ENCODE data around the gene ELMO2.
A peak's percentile ranks its signal among the peaks of the same experiment; 100 is the strongest.

ELMO2 gene

GRCh38 chr20:46331611-46332361 is 74.6 kb downstream of the ELMO2 start:
- ChIA-PET CTCF (interaction anchor here (0.5 to 10.7 kb wide), 6 partner anchors 16 to 199 kb away, joined by 3 to 82 read pairs (median 8); no protein-coding TSS in a partner anchor), POLR2A (ENCODE audit: low non-redundant PET) (no interaction called here)
- TF ChIP-seq, protein P1, sequence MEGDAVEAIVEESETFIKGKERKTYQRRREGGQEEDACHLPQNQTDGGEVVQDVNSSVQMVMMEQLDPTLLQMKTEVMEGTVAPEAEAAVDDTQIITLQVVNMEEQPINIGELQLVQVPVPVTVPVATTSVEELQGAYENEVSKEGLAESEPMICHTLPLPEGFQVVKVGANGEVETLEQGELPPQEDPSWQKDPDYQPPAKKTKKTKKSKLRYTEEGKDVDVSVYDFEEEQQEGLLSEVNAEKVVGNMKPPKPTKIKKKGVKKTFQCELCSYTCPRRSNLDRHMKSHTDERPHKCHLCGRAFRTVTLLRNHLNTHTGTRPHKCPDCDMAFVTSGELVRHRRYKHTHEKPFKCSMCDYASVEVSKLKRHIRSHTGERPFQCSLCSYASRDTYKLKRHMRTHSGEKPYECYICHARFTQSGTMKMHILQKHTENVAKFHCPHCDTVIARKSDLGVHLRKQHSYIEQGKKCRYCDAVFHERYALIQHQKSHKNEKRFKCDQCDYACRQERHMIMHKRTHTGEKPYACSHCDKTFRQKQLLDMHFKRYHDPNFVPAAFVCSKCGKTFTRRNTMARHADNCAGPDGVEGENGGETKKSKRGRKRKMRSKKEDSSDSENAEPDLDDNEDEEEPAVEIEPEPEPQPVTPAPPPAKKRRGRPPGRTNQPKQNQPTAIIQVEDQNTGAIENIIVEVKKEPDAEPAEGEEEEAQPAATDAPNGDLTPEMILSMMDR (conservative IDR thresholded peaks at IDR 0.05; ENCODE audit: low read depth): no peak
- H3K27ac ChIP-seq: peak overlapping the region; percentile 86
- no peak for DNase-seq (ENCODE audit: low spot score)

DNA sequence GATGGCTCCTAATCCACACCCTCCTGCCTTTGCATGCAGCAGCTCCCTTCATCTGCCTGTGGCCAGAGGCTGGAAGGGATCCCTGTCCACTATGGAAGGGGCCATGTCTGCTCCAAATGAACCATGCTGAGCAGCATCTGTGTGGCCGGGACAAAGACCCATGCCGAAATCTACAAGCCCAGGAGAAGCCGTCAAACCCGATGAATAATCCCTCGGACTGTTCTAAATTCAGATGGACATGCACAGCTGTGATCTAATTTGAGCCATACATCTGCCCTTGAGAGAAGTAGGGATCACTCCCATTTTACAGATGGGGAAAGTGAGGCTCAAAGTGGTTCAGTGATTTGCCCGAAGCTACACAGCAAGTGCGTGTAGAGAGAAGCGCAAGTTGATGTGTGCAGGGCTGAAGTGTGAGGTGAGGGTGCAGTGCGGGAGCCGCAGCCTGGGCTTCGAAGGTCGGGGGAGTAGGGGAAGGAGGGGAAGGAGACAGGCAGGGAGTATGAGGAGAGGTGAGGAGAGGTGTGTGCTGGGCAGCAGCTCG is 75.5 kb downstream of the ELMO2 start:
- TF ChIP-seq, protein P1 (conservative IDR thresholded peaks at IDR 0.05; ENCODE audit: low read depth): no peak
- ChIA-PET CTCF (interaction anchor here (1.2 to 10.7 kb wide), 3 partner anchors 12 to 24 kb away, joined by 3 to 82 read pairs (median 8); no protein-coding TSS in a partner anchor), POLR2A (ENCODE audit: low non-redundant PET) (no interaction called here)
- no peak for DNase-seq (ENCODE audit: low spot score)
- peak overlapping the region; percentile 86 for H3K27ac ChIP-seq

DNA sequence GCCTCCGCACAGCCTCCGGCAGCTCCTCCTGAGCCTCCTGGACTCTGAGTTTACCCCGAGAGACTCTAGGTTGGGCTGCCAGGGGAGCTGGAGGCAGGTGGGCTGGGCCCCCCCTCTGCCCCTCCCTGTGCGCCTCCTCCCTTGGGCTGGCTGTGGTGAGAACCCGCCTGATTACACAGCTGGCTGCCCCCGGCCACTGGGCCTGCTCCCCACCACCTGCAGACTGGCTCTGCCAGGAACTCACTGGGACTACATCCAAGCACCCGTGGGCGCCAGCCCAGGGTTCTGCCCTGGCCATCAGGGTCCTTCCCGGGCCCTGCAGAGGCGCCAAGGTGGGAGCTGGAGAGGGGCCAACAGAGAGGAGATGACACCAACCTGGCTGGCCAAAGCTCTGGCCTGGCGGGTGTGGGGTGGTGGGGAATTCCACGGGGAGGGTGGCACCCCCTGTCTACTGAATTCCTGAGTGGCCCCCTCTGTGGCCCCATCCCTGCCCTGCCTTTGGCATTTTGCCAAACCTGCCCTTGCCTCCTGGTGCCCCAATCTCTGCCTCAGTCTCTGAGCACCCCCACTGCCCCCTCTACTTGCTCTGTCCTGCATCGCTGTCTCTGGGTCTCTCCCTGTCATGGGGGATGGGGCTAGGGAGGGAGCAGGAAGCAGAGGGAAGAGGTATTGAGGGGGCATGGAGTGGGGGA is 76.2 kb downstream of the ELMO2 start:
- DNase-seq (ENCODE audit: low spot score): no peak
- POLR2A ChIA-PET (ENCODE audit: low non-redundant PET): interaction anchor here (0.8 kb wide), 1 partner anchor 15 kb away, joined by 12 read pairs; no protein-coding TSS in a partner anchor
- H3K27ac ChIP-seq: peak overlapping the region; percentile 86
- TF ChIP-seq, protein P1 (conservative IDR thresholded peaks at IDR 0.05; ENCODE audit: low read depth): no peak
- CTCF ChIA-PET: interaction anchor here (1.2 to 10.7 kb wide), 3 partner anchors 12 to 23 kb away, joined by 3 to 82 read pairs (median 8); no protein-coding TSS in a partner anchor

- ChIA-PET CTCF (interaction anchor here (0.6 to 1.5 kb wide), 2 partner anchors 21 to 22 kb away, joined by 4 read pairs; no protein-coding TSS in a partner anchor), POLR2A (ENCODE audit: low non-redundant PET) (no interaction called here)
- H3K27ac ChIP-seq: no peak overlapping the region
- DNase-seq (ENCODE audit: low spot score): no peak
- TF ChIP-seq, protein P1 (conservative IDR thresholded peaks at IDR 0.05; ENCODE audit: low read depth): no peak
Observed at GRCh38 chr20:46328200-46328882, 78.1 kb downstream of the ELMO2 start.

DNA sequence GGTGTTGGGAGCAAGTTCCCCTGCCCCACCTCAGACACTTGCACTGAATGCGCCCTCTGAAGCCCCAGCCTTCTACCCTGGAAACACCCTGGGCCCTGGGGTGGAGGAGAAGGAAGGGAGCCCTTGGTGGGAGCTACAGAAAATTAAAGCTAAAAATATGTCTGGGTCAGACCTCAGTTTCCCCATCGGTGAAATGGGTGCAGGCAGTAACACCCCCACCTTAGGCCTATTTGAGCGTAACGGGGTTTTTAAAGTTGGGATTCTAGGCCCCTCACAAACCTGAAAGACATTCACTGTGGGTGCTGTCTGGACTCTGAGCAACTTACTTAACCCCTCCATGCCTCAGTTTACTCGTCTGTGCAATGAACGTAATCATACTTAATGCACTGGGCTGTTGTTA is 78.9 kb downstream of the ELMO2 start:
- TF ChIP-seq, protein P1 (conservative IDR thresholded peaks at IDR 0.05; ENCODE audit: low read depth): no peak
- POLR2A ChIA-PET (ENCODE audit: low non-redundant PET): no interaction called here
- CTCF ChIA-PET: interaction anchor here (0.6 to 1.5 kb wide), 3 partner anchors 21 to 183 kb away, joined by 4 to 6 read pairs (median 4); no protein-coding TSS in a partner anchor

DNA sequence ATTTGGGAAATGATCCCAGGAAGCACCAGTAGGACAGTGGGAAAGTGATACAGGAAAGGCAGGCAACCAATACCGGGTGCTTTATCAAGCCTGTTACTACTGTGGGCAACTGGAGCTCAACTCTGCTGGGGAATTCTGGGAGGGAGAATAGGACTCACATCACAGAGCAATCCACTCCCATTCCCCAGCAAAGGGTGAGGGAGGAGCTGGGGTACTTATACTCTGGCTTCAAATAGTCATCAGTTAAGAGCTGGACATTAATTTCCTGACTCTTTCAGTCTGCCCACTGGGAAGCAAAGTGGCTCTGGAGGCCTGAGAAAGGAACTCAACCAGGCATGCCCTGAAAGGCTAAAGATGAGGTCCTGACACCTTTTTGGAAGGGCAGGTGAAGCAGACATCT is 80.6 kb downstream of the ELMO2 start:
- ChIA-PET POLR2A (ENCODE audit: low non-redundant PET) (no interaction called here), CTCF (interaction anchor here (0.6 to 3.1 kb wide), 5 partner anchors 10 to 313 kb away, joined by 3 to 13 read pairs (median 3); no protein-coding TSS in a partner anchor)
- TF ChIP-seq, protein P1 (conservative IDR thresholded peaks at IDR 0.05; ENCODE audit: low read depth): no peak
- no peak for DNase-seq (ENCODE audit: low spot score)
- no peak overlapping the region for H3K27ac ChIP-seq

More for the DNA sequence above, 78.9 kb downstream of the ELMO2 start:
- no peak for DNase-seq (ENCODE audit: low spot score)
- no peak overlapping the region for H3K27ac ChIP-seq

Measured in RWPE1 (cell line).